Lower lobe of right lung (tissue), 2 donors: ENCODE results near the gene NLGN4Y. TPM values are rescaled to one million over a fixed set of nuclear protein-coding genes. Genes with fewer than 3 reads are reported as not detected.

Experiments used
- ATAC-seq, 2 donors: fragments of 200-7000 bp; cut with Tn5 transposase; one replicate each; pipeline ENCODE4 v1.9.1; 2020 to 2022; ENCODE audit warnings: mild to moderate bottlenecking in 2 of 2, moderate library complexity in 2 of 2
- DNase-seq: peaks from one replicate; pipeline ENCODE4 v3.0.0-alpha.2; 2020
- H3K27ac ChIP-seq: fragments of 200-600 bp; one replicate; pipeline ENCODE4 v1.8.0; 2022
- H3K27me3 ChIP-seq: fragments of 200-600 bp; one replicate; pipeline ENCODE4 v1.8.0; 2022; ENCODE audit warnings: low read depth
- H3K36me3 ChIP-seq: fragments of 200-600 bp; one replicate; pipeline ENCODE4 v1.8.0; 2022; ENCODE audit warnings: mild to moderate bottlenecking
- H3K4me1 ChIP-seq: fragments of 200-600 bp; one replicate; pipeline ENCODE4 v1.8.0; 2022
- H3K4me3 ChIP-seq: fragments of 200-600 bp; one replicate; pipeline ENCODE4 v1.8.0; 2022; ENCODE audit warnings: mild to moderate bottlenecking
- H3K9me3 ChIP-seq: fragments of 200-600 bp; one replicate; pipeline ENCODE4 v1.8.0; 2022
- CTCF ChIP-seq: fragments of 200-600 bp; IDR thresholded peaks from one replicate; pipeline ENCODE4 v1.8.0; 2022; ENCODE audit warnings: antibody characterized with exemption, mild to moderate bottlenecking
- intact Hi-C: fragments of 100-400 bp; cut with DNase I; formaldehyde crosslinking; loops from one replicate; pipeline ENCODE4 v1.11.0; 2022
- total RNA-seq: library from RNA; stranded (reverse); fragmentation: NEBNext Ultra II Directional; extraction: Animal tissue kit (Norgen Biotek cat#: 25700); gene quantifications from one replicate; pipeline ENCODE4 v1.2.1, GENCODE V29; 2021
- donor health status: DM: no; HTN: yes; CAD: no; lungs with severe emphysema.

NLGN4Y gene
- total RNA-seq, 1 donor from 2014 or later = 3.9 TPM

GRCh38 chrY:14628208-14628607, 103.9 kb downstream of the NLGN4Y start:
- Histone ChIP-seq H3K4me3 (no peak overlapping the region), H3K4me1 (no peaks in the 10 kb centered on the region), H3K36me3 (no peaks in the 10 kb centered on the region), H3K9me3 (no peaks in the 10 kb centered on the region), H3K27ac (no peak overlapping the region), H3K27me3 (no peaks in the 10 kb centered on the region)
- intact Hi-C loops = no loop called here
- no peak for TF ChIP-seq CTCF
- ATAC-seq = no peak
- no peak for DNase-seq

- no peak for TF ChIP-seq CTCF
- H3K36me3 ChIP-seq = no peaks in the 10 kb centered on the region
- no peak overlapping the region for H3K4me3 ChIP-seq
- no peak overlapping the region for H3K27ac ChIP-seq
- DNase-seq (no peak), ATAC-seq (no peak)
- intact Hi-C loops = no loop called here
- no peaks in the 10 kb centered on the region for H3K27me3 ChIP-seq
- H3K9me3 ChIP-seq = no peaks in the 10 kb centered on the region
- no peaks in the 10 kb centered on the region for H3K4me1 ChIP-seq
These were observed 107.3 kb downstream of the NLGN4Y start for GRCh38 chrY:14631676-14632075.

GRCh38 chrY:14633718-14634117, 109.4 kb downstream of the NLGN4Y start:
- ATAC-seq (no peak), DNase-seq (no peak)
- Histone ChIP-seq H3K4me3 (no peak overlapping the region), H3K27me3 (no peaks in the 10 kb centered on the region), H3K36me3 (no peaks in the 10 kb centered on the region), H3K4me1 (no peaks in the 10 kb centered on the region), H3K27ac (no peak overlapping the region), H3K9me3 (no peaks in the 10 kb centered on the region)
- no peak for TF ChIP-seq CTCF
- intact Hi-C loops = no loop called here

- no peak for TF ChIP-seq CTCF
These were observed 110.6 kb downstream of the NLGN4Y start for GRCh38 chrY:14634954-14635353.

GRCh38 chrY:14637551-14637950, 113.2 kb downstream of the NLGN4Y start:
- H3K27me3 ChIP-seq = no peaks in the 10 kb centered on the region
- no peaks in the 10 kb centered on the region for H3K36me3 ChIP-seq
- no peak for DNase-seq
- intact Hi-C loops = no loop called here
- no peak for ATAC-seq
- no peaks in the 10 kb centered on the region for H3K4me1 ChIP-seq
- H3K9me3 ChIP-seq = no peaks in the 10 kb centered on the region
- no peak overlapping the region for H3K27ac ChIP-seq
- TF ChIP-seq CTCF = no peak
- no peak overlapping the region for H3K4me3 ChIP-seq

More at GRCh38 chrY:14634954-14635353, 110.6 kb downstream of the NLGN4Y start:
- H3K27me3 ChIP-seq = no peaks in the 10 kb centered on the region
- H3K9me3 ChIP-seq = no peaks in the 10 kb centered on the region
- intact Hi-C loops = no loop called here
- H3K27ac ChIP-seq = no peak overlapping the region
- no peak overlapping the region for H3K4me3 ChIP-seq
- ATAC-seq = no peak
- H3K4me1 ChIP-seq = no peaks in the 10 kb centered on the region
- no peaks in the 10 kb centered on the region for H3K36me3 ChIP-seq
- no peak for DNase-seq

GRCh38 chrY:14641853-14642252, 117.5 kb downstream of the NLGN4Y start:
- no peak for ATAC-seq
- Histone ChIP-seq H3K4me3 (no peak overlapping the region), H3K27me3 (no peaks in the 10 kb centered on the region), H3K36me3 (no peaks in the 10 kb centered on the region), H3K9me3 (no peaks in the 10 kb centered on the region), H3K4me1 (no peaks in the 10 kb centered on the region), H3K27ac (no peak overlapping the region)
- no peak for DNase-seq
- TF ChIP-seq CTCF = no peak
- intact Hi-C loops = no loop called here
